Measurements from ENCODE around the gene HS6ST3.

Gene HS6ST3

DNA sequence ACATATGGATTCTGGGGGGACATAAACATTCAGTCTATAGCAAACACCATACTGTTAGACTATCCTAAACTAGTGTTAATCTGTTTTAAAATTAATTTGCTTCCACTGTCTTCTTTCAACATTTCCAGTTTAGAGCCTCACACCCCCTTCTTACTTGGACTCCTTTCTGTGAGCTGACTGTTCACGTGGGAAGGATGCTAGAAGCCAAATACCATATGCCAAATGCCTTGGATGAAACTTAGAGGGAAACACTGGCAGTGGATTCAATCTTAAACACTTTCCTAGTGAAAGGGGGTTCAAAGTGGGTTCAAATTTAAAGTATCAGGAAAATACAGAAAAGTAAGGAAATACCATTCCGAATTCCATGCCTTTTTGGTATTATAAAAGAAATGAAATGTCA is 113.6 kb downstream of the HS6ST3 start:
- no peak for DNase-seq

DNA sequence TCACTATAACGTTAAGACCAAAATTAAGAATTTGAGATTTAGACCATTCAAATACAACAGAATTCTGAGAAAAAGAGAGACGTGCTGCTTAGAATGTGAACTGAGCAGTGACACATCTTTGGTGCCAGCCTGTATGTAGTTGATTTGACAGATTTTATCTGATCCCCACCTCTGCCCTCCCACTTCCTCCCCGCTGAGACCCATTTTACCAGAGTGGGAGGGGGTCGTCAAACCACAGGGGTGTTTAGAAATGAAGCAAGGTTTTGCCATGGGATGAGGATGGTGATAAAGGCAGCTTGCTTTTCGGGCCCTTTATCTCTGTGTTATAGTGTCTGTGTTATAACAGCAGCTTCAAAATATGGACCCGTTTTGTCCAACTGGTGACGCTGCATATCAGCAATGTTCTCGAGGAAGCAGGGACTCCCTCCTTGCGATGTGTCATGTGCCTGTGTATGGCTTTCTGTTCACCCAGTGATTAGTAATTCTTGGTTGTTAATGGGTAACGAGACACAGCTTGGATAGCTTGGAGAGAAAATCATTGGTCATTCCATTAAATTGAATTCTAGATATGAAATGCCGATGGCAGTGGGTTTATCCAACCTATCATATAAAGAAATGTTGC is 125.0 kb downstream of the HS6ST3 start:
- DNase-seq, result no peak

DNA sequence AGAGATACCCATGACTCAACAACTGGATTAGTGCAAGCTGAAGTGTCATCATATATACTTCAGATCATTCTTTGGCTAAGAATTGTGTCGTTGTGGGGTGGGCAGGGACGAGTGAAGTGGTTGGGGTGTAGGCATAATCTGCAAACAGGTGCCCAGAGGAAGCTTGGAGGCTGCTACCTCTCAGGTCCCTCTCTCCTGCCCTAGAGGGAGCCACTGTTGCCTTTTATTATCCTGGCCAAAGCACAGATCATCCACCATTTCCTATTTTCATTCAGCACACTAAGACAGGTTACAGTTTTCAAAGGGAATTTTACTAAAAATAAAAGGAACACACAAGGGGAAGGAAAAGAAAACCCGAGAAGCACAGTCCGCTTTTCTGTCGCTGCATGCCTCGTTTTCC is 126.6 kb downstream of the HS6ST3 start:
- no peak for DNase-seq

DNA sequence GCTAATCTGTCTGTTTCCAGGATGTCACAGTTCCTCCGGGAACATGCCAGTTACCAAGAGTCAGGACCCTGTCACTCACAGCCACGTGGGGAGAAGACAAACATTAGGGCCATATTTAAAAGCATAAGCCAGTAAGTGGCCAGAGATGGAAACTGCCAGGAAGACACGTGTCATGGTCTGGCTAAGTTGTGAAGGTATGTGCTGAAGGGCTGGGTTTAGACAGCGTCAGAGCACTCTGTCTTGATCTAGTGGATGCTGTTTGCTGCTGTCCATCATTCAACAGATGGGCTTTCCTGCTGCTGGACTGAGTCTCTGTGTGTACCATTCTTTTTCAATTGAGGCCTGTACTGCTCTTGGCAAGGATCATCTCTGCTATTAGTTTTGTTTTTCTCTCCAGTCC is 128.6 kb downstream of the HS6ST3 start:
- no peak for DNase-seq

DNA sequence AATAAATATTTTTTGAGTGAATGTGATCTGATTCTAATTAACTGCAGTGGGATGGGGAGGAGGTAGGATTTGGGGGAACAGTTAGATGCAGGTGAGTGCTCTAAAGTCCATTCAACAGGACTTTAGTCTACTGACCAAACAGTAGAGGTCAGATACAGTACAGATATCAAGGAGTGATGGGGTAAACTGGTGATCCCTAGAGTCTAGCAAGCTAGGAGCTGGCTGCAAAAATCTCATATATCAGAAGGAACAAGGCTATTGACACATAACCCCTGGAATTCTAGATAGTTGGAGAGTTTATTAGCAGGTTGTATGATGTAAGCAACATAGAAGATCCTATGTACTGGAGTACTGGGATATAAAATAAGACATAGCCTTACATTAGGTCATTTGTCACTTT is 131.6 kb downstream of the HS6ST3 start:
- DNase-seq, result no peak

DNA sequence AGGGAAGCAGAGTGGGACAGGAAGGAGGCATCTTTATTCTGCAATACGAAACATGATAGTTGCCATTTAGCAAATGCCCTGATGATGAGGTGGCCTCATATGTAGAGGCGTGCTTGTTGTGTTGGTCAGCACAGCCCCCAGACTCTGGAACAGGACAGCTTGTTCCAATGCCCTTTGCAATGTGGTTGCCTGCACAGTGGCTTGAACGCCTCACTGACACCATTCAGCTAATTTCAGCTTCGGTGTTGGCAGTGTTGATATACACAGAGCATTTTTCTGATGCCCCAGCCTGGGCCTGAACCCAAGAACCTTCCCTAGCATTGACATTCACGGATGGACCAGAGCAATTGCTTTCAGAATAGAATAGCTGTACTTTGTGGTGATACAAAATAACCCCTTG is 133.3 kb downstream of the HS6ST3 start:
- no peak for DNase-seq

DNA sequence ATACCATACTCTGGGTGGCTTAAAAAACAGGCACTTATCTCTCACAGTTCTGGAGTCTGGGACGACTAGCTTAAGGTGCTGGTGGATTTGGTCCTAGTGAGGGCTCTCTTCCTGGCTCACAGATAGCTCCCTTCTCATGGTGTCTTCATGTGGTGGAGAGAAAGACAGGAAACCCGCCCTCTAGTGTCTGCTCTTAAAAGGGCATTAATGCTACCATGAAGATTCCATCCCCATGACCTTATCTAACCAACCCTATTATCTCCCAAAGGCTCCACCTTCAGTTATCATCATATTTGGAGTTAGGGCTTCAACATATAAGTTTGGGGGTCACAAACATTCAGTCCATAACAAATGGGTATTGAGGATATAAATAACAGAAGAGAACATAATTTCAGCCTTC is 139.4 kb downstream of the HS6ST3 start:
- no peak for DNase-seq

DNA sequence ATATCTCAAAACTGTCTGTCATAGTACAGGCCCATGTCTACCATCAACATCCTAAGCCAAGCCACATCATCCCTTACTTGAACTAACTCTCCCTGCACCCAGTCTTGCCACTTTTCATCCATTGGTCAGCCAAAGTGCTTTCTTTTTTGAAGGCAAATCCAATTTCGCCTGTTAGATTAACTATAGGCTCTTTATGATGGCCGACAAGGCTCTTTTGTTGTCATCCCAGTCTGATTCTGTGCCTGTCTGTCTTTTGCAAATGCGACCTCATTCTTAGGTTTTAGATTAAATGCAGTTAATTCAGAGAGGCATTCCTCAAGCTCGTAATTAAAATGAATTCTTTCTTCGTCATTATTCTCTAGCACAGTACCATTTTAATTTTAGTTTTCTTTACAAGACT is 148.3 kb downstream of the HS6ST3 start:
- DNase-seq, result no peak

DNA sequence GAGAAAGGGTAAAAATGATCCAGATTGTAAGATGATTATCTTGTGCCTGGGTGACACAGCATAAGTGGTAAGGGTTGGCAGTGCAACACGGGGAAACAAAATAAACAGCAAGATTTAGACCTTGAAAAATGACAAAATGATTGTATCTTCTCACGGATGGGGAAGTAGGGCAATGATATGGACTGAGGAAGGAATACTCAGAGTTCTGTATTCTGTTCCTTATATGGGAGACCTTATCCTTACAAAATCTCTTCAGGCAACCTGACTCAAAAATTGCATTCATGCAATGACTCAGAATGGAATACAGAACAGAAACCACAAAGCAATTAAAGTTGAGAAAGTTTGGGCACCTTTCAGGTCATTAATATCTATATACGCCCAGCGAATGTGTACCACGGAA is 149.0 kb downstream of the HS6ST3 start:
- DNase-seq, result no peak

DNA sequence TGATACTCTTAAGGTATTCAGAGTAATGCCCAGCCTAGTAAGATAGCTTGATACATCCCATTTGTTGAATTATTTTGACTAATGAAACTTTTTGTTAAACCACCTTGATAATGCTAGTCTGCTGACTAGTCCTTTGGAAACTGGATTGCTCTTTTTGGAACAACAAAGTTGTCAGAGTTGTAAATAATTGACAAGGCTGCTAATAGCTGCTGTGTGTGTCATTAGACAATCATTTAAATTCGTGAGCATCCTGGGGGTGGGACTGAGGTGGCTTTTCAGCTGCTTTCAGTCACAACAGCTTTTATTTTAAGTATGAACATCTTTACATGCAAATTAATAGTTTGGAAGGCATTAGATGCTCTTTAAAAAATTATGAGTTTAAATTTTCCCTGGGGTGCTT is 153.5 kb downstream of the HS6ST3 start:
- DNase-seq, result no peak

DNA sequence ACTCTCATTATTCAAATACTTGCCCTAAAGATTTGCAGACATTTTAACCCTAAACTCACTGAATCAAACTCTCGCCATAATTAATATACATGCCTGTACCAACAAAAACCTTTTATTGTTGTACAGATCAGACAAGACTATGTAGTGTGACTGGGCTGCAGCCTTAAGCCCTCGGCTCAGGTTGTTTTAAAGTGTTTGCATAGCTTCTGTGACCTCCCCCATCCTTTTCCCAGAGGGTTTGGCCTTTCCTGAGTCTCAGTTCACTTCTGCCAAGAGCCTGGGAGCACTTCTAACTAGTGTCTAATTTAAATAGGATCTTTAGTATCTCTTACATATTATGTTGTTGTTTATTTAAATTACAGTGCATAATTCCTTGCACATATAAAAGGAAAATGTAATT is 158.2 kb downstream of the HS6ST3 start:
- no peak for DNase-seq

DNA sequence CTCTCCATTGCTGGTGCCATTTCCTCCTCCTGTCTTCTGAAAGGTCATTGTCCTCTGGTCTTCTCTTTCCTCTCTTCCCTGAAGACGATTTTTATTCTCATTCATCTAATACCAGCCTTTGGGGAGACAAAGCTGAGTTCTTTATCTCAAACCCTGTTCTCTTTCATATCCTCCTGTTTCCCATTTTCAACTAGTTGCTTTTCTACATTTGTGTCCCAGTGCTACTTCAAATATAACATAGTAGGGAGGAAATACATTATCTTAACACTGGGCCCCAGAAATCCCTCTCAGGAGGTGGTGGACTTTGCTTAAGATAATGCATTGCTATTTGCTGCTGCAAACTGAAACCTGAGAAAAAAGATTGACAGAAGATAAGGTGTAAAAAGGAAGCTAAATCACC is 159.1 kb downstream of the HS6ST3 start:
- no peak for DNase-seq

DNA sequence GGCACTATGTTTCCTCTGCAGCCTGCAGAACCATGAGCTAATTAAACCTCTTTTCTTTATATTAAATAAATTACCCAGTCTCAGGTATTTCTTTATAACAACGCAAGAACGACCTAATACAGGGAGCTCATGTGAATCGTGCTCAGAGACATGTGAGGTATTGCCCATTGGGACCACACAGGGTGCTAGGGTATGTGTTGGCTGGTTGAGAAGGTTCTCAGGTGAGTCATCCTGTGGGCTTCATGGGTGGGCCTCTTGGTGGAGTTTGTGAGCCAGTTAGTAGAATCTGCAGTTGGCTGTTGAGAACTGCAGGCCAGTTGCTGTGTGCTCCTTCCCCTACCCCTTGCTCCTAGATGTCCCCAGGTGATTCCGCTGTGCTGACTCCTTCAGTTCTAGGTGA is 163.0 kb downstream of the HS6ST3 start:
- no peak for DNase-seq

DNA sequence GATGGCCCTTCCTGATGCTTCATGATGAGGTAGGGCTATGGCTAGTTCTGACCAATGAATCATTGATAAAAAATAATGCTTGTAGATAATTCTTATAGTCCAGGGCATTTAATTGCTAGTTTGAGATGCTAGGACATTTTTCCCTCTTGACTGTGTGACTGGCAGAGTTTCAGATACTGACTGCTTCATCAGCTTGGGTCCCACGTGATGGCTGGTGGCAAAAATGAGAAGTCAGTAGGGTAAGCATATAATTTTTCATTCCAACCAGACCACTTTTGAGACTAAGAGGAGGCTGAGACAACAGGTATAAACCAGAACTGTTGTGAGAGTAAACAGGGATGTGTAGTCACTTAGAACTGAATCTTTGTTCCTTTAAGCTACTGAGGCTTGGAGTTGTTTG is 183.3 kb downstream of the HS6ST3 start:
- no peak for DNase-seq

DNA sequence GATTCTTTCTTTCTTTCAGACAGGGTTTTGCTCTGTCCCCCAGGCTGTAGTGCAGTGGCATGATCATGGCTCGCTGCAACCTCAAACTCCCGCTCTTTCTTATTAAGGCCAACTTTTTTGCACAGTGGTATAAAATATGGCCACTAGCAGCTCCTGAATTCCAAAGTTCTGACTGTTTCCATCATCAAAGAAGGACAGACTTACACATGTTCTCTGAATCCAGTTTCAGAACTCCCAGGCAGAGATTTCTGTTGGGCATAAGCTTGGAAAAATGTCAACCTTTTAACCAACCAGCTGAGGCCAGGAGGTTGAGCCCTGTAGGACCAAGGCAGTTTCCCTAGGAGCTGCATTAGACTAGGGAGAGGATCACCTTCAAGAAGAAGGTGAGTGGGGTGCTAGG is 184.1 kb downstream of the HS6ST3 start:
- DNase-seq, result no peak

DNA sequence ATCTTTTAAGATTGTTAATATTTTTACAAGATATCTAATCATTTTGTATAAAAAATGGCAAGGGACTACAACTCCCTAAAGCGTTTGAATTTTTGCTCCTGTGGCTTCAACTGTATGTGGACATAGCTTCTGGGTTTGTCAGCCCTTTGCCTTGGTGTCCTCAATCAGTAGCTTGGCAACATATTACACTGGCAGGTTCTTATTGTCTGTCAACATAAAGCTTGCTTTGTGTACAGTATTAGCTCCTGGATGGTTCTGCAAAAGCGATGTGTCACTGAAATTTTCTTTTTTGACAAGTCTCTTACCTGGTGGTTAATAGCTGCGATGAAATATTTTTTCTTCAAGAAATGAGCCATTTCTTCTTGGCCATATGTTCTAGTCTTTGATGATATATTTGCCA is 190.0 kb downstream of the HS6ST3 start:
- no peak for DNase-seq

DNA sequence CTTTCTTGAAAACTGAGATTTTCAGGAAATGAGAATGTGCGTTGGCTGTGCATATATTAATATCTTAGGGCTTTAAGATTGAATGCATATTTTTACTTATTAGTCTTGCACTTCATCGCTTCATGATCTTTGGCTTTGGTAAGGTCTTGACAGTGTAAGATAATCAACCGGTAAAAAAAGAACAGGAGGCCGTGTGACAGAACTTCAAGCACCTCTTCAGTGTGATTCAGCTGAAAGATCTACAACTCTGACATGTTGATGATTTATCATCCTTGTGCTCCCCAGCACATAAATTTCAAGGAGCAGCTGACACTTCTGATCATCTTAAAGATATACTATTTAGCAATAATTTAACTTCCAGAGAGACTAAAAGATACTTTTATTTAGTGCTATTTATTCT is 195.1 kb downstream of the HS6ST3 start:
- DNase-seq, result no peak

DNA sequence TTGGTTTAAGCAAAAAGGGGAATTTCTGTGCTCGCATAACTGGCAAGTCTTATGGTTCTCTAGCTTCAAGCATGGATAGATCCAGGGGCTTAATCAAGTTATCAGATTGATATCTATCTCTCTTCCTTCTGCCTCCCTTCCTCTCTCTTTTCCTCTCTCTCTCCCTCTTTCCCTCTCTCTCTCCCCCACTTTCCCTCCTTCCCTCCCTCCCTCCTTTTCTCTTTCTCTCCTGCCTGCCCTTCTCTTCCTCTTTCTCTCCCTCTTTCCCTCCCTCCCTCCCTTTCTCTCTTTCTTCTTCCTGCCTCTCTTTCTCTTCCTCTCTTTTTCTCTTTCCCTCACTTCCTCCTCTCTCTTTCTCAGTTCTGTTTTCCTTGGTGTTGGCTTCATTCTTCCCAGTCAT is 195.8 kb downstream of the HS6ST3 start:
- DNase-seq, result no peak

DNA sequence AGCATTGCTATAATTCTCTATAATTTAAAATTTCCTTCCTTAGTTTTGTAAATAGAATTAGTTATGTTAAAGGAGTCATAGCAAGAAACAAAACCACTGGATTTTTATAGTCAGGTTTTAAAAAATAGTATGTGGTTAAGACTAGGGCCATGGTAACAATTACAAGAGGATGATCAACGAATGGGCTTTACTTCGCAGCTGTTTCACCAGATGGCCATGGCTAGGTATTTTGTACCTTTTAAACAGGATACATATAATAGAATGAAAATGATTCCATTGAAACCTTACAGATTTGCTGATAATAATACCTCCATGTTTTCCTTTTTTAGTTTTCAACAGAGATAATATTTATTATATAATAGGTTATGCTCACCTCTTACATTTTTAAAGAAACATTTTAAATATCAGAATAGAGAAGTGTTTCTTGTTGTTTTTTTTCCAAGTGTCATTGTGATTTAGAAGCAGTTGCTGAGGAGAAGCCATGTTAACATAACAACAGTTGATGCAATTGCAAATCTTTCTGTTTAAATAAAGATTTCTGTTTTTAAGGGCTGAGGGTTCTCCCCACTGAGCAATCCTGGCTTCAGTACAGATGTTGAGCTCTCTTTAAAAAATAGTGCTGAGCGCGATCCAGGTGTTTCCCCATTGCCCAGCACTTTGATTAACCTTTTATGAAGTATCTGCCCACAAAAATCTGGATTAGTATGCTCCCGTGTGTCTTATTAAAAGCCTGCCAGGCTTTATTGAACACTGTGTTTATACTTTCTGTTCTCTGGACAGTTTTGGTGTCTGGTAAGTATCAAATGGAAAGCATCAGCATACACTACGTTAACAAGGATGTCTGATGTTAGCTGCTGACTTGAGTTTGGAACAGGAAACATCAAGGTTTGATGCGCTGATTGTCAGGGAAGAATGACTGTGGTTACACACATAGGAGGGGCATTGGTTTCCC is 205.3 kb downstream of the HS6ST3 start:
- no peak for DNase-seq

DNA sequence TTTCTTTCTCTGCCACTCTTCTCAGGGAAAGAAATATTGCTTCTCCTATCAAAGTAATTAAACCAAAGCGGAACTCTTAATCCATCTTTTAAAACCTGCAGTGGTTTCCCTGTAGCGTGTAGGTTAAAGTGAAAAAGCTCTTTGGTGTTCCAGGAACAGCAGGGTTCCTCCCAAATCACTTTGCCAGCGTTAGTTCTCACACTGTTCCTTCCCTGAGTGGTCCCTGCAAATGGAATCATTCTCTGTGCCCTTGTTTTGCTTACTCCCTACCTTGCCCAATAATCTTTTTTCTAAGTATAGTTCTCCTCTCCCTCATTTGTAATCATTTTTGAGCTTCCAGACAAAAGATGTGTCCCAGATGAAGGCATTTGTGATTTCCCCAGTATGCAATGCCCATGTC is 207.5 kb downstream of the HS6ST3 start:
- no peak for DNase-seq

DNA sequence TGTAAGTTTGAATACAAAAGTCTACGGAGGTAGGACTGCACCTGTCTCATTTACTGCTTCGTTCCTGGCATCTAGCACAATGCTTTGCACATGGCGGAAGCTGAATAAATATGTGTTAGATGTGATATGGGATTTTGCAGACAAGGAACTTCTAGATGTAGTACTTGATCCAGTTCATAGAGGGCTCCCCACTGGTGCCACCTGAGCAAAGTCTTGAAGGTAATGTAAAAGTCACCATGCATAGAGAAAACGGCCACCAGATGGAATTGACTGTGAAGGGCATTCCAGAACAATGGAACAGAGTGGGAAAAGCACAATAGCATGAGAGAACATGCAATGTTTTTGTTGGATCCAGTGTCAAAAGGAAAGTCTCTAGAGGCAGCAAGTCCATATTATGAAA is 209.3 kb downstream of the HS6ST3 start:
- DNase-seq, result no peak

DNA sequence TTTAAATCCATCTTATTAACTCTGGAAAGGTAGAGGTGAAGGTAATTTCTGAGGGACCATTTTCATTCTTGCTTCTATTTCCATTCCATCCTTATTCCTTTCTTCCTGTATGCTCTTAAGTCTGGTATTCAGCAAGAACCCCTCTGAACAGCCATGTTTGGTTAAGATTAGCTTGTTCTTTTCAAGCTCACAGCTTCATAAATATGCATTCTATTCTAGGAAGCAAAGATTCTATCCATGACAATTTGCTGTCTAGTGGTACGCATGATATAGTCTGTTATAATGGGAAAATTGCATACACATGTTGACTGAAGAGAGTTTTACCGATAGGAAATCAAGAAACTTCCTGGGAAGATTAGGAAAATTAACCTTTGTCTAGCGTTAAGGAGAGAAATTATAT is 218.7 kb downstream of the HS6ST3 start:
- DNase-seq, result no peak

DNA sequence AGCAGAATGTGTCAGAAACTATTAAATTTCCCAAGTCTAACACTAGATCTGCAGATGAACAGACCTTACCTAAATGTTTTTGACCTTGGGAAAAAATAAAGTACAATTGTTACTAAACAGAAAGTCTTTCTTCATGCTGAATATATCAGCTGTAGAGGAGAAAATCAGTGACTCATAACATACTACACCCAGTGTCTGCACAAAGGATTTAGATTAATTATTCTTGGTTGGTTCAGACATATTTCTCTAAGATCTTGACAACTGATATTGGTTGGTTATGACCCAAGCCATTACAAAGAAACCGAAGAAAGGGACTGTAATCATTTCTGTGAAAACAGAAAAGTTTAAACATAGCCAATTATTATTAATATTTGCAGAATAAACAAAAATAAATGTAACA is 225.1 kb downstream of the HS6ST3 start:
- no peak for DNase-seq

DNA sequence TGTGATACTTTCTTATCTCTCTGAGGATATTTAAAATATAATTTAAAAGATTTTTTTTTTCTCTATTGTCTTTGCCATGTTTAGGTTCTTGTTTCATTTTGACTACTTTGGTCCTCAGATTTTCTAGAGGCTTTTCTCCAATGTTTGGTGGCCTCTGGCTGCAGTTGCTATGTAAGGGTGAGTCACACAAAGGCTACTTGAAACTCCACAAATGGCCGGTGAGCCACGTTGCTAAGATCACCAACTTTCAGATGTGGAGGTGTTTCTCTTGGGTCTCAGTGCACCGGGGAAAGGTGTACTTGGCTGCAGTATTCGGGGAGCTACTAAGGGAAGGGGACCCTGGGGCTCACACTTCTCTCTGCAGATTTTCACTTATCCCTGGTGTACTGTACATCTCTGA is 248.1 kb downstream of the HS6ST3 start:
- DNase-seq, result no peak

DNA sequence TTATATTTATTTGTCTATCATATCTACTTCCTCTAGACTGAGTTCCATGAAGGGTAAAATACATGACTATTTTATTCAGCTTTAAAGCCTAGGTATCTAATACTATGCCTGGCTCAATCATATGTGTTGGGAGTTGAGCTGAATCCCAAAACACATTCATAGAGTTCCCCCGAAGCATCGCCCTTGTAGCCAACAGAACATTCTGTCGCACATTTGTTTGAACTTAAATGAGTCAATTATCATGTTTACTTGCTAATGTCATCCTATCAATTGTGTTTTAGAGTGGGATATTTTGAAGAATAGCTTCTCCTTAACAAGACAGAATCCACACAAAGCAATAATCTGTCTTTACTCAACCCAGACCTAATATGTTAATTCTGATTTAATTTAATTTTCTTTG is 252.4 kb downstream of the HS6ST3 start:
- DNase-seq, result no peak

All from stimulated activated CD4-positive, alpha-beta T cell treated with anti-CD3 and anti-CD28 coated beads, Interleukin-4, amount 100 ng/mL, for 24 hours (primary cell).